ENCODE data around the gene YY1. TPM values are rescaled to one million over a fixed set of nuclear protein-coding genes. Genes with fewer than 3 reads are reported as not detected.

Gene YY1
- total and polyA plus RNA-seq, 2 experiments from 2014 or later = 88.2 to 128 TPM

DNA sequence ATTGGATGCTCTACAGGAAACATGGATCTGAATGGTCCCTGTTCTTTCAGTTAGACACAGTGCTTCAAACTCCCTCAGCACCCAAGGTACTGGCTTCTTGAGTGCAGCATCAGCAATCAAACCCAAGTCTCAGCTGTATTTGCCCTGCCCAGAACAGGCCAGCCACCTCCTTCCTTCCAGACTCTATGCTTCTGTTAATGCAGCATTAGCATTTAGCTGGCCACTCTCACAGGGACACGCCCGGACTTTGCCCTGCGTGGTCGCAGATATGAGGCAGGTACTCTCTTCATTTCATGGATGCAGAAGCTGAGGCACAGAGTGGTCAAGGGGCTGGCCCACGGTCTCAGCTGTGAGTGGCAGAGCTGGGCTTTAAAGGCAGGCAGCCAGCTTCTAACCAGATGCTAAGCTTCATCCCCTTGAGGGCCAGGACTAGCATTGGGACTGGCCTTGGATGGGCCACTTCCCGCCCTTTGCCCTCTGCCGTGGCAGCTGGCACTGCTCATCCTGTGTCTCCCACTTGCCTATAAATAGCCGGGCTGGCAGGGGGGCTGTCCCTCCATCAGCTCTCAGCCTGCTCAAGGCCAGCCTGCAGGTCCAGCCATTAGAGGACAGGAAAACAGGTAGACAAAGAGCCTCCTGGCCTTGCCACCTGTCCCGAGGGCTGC is 82.7 kb downstream of the YY1 start:
- H3K27ac ChIP-seq (ENCODE audit: low read depth) = no peak overlapping the region
- no peaks in the 10 kb centered on the region; the same call in 2 of the 3 replicates for H3K36me3 Mint-ChIP-seq (ENCODE audit: low read depth)
- no peak for TF ChIP-seq ZNF331 (CRISPR knock-in tag; IDR thresholded peaks at IDR 0.05; ENCODE audit: low read depth)
- no peak for TF ChIP-seq STAT1 (IDR thresholded peaks at IDR 0.05; ENCODE audit: unreplicated experiment)
- no peak for TF ChIP-seq EZH2phosphoT487 (IDR thresholded peaks at IDR 0.05; ENCODE audit: unreplicated experiment)
- no peak for TF ChIP-seq NANOG (IDR thresholded peaks at IDR 0.05; ENCODE audit: borderline replicate concordance)
- no peak for TF ChIP-seq JUNB (IDR thresholded peaks at IDR 0.05; ENCODE audit: unreplicated experiment)
- no peak overlapping the region for H3K4me3 Mint-ChIP-seq
- DNase-seq (ENCODE audit: low spot score) (no peak), ATAC-seq (no peak)
- no peak overlapping the region for H2AFZ ChIP-seq
- no peaks in the 10 kb centered on the region for H3K4me1 ChIP-seq (ENCODE audit: insufficient read depth)
- no peaks in the 10 kb centered on the region; the same call in 1 of the 2 replicates for H3F3A ChIP-seq (replicated peaks; ENCODE audit: low read depth)
- no peaks in the 10 kb centered on the region for H3K9me3 Mint-ChIP-seq
- no peaks in the 10 kb centered on the region for H4K20me1 ChIP-seq (replicated peaks; ENCODE audit: insufficient read depth)
- H3K27ac Mint-ChIP-seq = no peak overlapping the region
- H3K4me3 ChIP-seq = no peak overlapping the region
- H3K27me3 ChIP-seq (ENCODE audit: insufficient read depth) = no peaks in the 10 kb centered on the region
- no peaks in the 10 kb centered on the region for H3K79me2 ChIP-seq (replicated peaks; ENCODE audit: insufficient read depth)
- no peaks in the 10 kb centered on the region for H3K9me2 ChIP-seq (ENCODE audit: insufficient read depth)
- no peak overlapping the region for H3K4me2 ChIP-seq
- H3K36me3 ChIP-seq (ENCODE audit: insufficient read depth) = no peaks in the 10 kb centered on the region
- H3K4me1 Mint-ChIP-seq = peaks cover 3% of the 10 kb centered on the region; the same call in 2 of the 3 replicates
- H3K27me3 Mint-ChIP-seq (ENCODE audit: insufficient read depth, low read depth, poor library complexity) = peaks cover 14% of the 10 kb centered on the region

DNA sequence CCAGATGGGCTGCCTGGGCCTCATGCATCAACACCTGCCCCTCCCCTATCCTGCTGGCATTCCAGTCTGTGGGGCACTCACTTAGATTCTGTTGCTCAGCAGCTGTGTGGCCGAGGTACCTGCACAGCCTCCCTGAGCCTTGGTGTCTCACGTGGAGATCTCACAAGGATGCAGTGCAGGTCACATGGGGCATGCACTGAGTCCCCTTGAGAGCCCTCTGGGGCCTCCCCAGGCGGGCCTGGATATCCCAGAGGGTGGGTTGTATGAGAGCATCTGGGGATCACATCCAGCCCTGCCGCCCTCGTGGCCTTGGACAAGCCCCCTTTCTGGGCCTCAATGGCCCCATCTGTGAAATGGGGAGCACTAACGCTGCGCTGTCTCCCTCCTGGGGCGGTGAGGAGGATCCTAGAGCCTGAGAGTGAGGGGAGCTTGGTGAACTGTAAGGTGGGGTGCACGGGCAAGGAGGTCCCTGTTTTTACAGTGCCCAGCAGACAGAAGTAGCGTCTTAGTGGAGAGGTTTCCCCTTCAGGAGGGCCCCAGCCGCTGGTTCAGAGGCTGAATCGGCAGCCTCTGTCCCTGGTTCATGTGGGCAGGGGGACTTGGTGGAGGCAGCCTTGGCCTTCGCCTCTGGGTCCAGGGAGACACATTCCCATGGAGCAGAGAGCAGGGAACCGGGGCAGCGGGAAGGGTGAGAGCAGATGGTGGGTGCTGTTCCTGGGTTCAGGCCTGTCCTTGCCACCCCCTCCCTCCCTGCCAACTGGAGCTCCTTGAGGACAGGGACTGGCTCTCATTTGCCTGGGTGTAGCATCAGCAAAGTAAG is 83.4 kb downstream of the YY1 start:
- ATAC-seq = no peak
- Histone ChIP-seq H3K27me3 (ENCODE audit: insufficient read depth) (no peaks in the 10 kb centered on the region), H3K79me2 (replicated peaks; ENCODE audit: insufficient read depth) (no peaks in the 10 kb centered on the region), H3K27ac (ENCODE audit: low read depth) (no peak overlapping the region), H3F3A (replicated peaks; ENCODE audit: low read depth) (no peaks in the 10 kb centered on the region; the same call in 1 of the 2 replicates), H4K20me1 (replicated peaks; ENCODE audit: insufficient read depth) (no peaks in the 10 kb centered on the region), H3K4me1 (ENCODE audit: insufficient read depth) (no peaks in the 10 kb centered on the region), H3K9me2 (ENCODE audit: insufficient read depth) (no peaks in the 10 kb centered on the region), H2AFZ (no peak overlapping the region), H3K4me3 (no peak overlapping the region), H3K4me2 (no peak overlapping the region), H3K36me3 (ENCODE audit: insufficient read depth) (no peaks in the 10 kb centered on the region)
- Mint-ChIP-seq H3K36me3 (ENCODE audit: low read depth) (no peaks in the 10 kb centered on the region; the same call in 2 of the 3 replicates), H3K9me3 (no peaks in the 10 kb centered on the region), H3K4me1 (peaks cover 3% of the 10 kb centered on the region; the same call in 2 of the 3 replicates), H3K4me3 (no peak overlapping the region), H3K27me3 (ENCODE audit: insufficient read depth, low read depth, poor library complexity) (peaks cover 14% of the 10 kb centered on the region), H3K27ac (no peak overlapping the region)
- DNase-seq (ENCODE audit: low spot score) = no peak
- TF ChIP-seq, protein P1, sequence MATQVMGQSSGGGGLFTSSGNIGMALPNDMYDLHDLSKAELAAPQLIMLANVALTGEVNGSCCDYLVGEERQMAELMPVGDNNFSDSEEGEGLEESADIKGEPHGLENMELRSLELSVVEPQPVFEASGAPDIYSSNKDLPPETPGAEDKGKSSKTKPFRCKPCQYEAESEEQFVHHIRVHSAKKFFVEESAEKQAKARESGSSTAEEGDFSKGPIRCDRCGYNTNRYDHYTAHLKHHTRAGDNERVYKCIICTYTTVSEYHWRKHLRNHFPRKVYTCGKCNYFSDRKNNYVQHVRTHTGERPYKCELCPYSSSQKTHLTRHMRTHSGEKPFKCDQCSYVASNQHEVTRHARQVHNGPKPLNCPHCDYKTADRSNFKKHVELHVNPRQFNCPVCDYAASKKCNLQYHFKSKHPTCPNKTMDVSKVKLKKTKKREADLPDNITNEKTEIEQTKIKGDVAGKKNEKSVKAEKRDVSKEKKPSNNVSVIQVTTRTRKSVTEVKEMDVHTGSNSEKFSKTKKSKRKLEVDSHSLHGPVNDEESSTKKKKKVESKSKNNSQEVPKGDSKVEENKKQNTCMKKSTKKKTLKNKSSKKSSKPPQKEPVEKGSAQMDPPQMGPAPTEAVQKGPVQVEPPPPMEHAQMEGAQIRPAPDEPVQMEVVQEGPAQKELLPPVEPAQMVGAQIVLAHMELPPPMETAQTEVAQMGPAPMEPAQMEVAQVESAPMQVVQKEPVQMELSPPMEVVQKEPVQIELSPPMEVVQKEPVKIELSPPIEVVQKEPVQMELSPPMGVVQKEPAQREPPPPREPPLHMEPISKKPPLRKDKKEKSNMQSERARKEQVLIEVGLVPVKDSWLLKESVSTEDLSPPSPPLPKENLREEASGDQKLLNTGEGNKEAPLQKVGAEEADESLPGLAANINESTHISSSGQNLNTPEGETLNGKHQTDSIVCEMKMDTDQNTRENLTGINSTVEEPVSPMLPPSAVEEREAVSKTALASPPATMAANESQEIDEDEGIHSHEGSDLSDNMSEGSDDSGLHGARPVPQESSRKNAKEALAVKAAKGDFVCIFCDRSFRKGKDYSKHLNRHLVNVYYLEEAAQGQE (IDR thresholded peaks at IDR 0.05; ENCODE audit: unreplicated experiment) = no peak
- no peak for TF ChIP-seq ZNF114 (CRISPR knock-in tag; IDR thresholded peaks at IDR 0.05)
- TF ChIP-seq, protein P2, sequence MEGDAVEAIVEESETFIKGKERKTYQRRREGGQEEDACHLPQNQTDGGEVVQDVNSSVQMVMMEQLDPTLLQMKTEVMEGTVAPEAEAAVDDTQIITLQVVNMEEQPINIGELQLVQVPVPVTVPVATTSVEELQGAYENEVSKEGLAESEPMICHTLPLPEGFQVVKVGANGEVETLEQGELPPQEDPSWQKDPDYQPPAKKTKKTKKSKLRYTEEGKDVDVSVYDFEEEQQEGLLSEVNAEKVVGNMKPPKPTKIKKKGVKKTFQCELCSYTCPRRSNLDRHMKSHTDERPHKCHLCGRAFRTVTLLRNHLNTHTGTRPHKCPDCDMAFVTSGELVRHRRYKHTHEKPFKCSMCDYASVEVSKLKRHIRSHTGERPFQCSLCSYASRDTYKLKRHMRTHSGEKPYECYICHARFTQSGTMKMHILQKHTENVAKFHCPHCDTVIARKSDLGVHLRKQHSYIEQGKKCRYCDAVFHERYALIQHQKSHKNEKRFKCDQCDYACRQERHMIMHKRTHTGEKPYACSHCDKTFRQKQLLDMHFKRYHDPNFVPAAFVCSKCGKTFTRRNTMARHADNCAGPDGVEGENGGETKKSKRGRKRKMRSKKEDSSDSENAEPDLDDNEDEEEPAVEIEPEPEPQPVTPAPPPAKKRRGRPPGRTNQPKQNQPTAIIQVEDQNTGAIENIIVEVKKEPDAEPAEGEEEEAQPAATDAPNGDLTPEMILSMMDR (conservative IDR thresholded peaks at IDR 0.05; ENCODE audit: low read depth in 2 of 2) = no peak
- TF ChIP-seq STAT1 (IDR thresholded peaks at IDR 0.05; ENCODE audit: unreplicated experiment) = no peak
- no peak for TF ChIP-seq POLR2AphosphoS5 (IDR thresholded peaks at IDR 0.05; ENCODE audit: low read depth)
- TF ChIP-seq, protein P3, sequence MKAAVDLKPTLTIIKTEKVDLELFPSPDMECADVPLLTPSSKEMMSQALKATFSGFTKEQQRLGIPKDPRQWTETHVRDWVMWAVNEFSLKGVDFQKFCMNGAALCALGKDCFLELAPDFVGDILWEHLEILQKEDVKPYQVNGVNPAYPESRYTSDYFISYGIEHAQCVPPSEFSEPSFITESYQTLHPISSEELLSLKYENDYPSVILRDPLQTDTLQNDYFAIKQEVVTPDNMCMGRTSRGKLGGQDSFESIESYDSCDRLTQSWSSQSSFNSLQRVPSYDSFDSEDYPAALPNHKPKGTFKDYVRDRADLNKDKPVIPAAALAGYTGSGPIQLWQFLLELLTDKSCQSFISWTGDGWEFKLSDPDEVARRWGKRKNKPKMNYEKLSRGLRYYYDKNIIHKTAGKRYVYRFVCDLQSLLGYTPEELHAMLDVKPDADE (IDR thresholded peaks at IDR 0.05) = no peak
- no peak for TF ChIP-seq NANOG (IDR thresholded peaks at IDR 0.05; ENCODE audit: borderline replicate concordance)
- no peak for TF ChIP-seq ZNF331 (CRISPR knock-in tag; IDR thresholded peaks at IDR 0.05; ENCODE audit: low read depth)
